HG03064 (cell line): ENCODE results near the gene SIRPD.
"Not testable (repeated sequence)": the region's sequence is repeated elsewhere in the genome, so short reads cannot be mapped to it uniquely, and the experiment has no call there.

ENCODE experiments used
- ATAC-seq: cut with Tn5 transposase; IDR thresholded peaks from one replicate; pipeline ENCODE4 v1.9.1; 2021; ENCODE audit warnings: low read depth; ENCODE audit not compliant: unreplicated experiment

The SIRPD gene

GRCh38 chr20:1557605-1558004 lies at the start of gene SIRPD:
TSS of gene SIRPD (minus strand) at chr20:1557705. CDS start at chr20:1557653, 52 bp downstream.
- no peak for ATAC-seq

- no peak for ATAC-seq
These were observed 43.2 kb upstream of the SIRPD start for GRCh38 chr20:1600736-1601135.

GRCh38 chr20:1595333-1595732 lies 37.8 kb upstream of the SIRPD start:
- no peak for ATAC-seq

- no peak for ATAC-seq
These were observed 31.3 kb upstream of the SIRPD start for GRCh38 chr20:1588533-1589460.

DNA sequence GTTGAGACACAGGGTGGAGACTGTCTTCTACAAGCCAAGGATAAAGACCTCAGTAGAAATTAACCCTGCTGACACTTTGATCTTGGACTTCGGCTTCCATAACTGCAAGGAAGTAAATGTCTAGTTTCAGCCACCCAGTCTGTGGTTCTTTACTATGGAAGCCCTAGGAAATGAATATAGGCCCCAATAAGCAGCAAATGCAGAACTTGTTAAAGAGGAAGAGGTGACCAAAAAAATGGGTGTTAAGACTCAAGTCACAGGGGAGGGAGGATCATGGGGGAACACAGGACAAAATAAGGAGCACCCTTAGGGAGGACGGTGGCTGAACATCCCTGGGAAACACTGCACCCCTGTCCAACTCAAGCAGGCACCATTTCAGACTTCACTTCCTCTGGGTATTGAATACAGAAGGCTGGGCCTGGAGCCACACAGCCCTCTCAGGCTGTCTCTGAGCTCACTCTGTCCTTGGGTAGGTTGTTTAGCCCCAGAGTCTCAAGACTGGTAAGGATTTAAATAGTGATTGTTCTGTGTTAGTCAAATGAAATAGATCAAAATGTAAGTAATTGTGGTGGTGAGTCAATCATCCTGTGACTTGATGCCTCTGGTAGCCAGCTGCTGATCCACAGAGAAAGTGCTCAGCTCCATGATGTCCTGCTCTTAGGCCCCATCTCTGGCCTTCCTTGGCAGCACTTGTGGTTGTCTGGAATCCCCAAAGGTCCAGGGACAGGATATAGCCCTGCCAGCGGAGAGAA lies 30.5 kb upstream of the SIRPD start:
- ATAC-seq, result no peak

DNA sequence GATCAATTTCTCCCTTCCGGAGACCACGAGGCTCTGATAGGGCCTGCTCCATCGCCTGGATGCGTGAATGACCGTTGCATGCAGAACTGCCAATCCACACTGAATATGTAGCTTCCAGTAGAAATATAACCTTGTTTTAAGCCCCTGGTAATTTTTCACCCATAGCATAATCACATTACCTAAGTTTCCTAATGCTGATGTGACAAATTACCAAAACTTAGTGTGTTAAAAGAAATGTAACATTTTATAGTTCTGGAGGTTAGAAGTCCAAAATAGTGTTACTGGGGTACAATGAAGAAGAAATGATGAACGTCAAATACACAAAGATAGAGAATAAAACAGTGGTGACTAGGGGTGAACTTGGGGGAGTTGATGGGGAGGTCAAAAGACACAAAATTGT lies 22.0 kb upstream of the SIRPD start:
- ATAC-seq, result no peak

GRCh38 chr20:1577906-1578305 lies 20.4 kb upstream of the SIRPD start:
- no peak for ATAC-seq

- not testable (repeated sequence) for ATAC-seq
These were observed 19.8 kb upstream of the SIRPD start for GRCh38 chr20:1577313-1577712.

GRCh38 chr20:1576641-1577040 lies 19.1 kb upstream of the SIRPD start:
- ATAC-seq, result no peak

- not testable (repeated sequence) for ATAC-seq
These were observed 18.5 kb upstream of the SIRPD start for GRCh38 chr20:1576003-1576402.

- ATAC-seq, result not testable (repeated sequence)
These were observed 14.1 kb upstream of the SIRPD start for GRCh38 chr20:1571583-1571982.

DNA sequence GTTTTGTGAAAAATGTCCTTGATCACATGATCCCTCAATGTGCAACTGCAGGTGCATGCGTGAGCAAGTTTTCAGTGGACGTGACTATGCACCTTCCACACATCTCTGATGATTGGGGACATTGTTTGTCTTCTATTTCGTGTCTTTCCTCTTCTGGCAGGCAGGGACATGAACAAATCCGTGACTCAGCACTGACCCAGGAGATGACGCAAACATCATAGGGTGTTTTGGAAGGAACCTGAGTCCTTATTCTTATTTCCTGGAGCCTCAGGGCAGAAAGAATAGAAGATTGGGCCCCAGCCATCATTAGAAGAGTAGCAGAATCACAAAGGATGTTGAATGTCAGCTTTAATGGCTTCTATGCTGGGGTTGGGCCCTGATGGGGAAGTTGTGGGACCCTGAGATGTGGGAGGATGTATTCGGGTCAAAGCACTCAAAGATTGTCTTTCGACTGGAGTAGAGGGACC lies 11.9 kb upstream of the SIRPD start:
- no peak for ATAC-seq

GRCh38 chr20:1568163-1568490 lies 10.6 kb upstream of the SIRPD start:
- ATAC-seq, result no peak

DNA sequence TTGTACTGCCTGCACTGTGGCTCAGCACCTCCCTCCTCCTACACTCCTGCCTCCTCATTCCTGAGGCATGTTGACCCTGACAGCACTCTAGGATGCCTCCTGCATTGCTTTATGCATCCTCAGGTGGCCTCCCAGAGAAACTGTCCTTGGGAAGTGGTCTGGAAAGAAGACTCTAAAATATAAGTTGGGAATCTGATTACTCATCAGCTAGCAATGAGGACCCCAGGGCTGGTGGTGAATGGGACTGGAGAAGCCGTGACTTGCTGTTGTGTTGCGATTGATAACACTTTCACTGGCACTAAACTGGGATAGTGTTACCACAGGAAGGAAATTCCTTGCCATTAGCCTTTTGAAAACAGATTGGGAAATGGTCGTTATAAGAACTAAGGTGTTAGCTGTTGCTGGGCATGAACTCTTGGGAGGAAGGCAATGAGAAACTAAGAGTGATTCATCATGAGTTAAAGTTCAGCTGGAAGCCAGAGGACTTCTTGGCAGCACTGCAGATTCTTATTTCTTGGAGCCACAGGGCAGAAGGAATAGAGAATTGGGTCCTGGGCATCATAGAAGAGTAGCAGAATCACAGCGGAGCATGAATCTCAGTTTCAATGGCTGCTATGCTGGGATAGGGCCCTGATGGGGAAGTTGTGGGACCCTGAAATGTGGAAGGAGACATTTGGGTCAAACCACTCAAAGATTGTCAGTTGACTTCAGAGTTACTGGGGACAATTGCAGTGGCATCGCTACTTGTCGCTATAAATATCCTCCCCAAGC lies 10.1 kb upstream of the SIRPD start:
- ATAC-seq, result no peak

GRCh38 chr20:1566701-1567100 lies 9.2 kb upstream of the SIRPD start:
- ATAC-seq, result no peak

DNA sequence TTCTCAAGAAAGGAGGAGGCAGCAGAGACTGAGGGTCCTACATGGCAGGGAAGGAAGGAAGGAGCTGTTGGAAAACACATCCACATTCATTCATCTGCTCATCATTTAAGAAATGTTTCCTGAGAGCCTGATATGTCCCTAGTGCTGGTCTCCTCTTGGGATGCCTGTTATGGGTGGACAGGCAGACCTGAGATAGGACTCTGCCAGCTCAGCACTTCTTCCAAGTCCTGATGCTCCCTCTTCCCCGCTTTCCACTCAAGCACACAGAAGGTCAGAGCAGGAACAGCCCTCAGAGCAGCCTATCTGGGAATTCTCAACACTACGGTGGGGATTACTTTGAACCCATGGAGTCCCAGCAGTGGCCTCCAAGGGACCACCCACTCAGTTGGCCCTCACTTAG lies 8.0 kb upstream of the SIRPD start:
- no peak for ATAC-seq

- ATAC-seq, result no peak
These were observed 6.1 kb upstream of the SIRPD start for GRCh38 chr20:1563598-1563997.

- no peak for ATAC-seq
These were observed 5.1 kb upstream of the SIRPD start for GRCh38 chr20:1562622-1563021.

GRCh38 chr20:1561350-1561749 lies 3.8 kb upstream of the SIRPD start:
- ATAC-seq, result no peak

DNA sequence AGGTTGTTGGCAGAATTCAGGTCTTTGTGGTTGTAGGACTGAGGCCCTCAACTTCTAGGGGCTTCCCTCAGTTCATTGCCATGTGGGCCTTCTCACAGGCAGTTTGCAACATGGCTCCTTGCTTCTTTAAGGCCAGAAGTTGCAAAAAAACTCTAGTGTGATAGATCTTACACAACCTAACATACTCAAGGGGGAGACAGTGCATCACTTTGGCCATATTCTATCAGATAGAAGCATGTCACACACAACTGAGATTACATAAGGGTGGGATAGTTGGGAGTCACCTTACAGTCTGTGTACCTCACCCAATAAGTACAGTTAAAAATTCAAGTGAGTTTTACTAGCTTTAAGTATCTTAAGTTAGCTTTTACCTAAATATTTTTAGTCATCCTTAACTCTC lies 1.6 kb downstream of the SIRPD start:
- no peak for ATAC-seq

DNA sequence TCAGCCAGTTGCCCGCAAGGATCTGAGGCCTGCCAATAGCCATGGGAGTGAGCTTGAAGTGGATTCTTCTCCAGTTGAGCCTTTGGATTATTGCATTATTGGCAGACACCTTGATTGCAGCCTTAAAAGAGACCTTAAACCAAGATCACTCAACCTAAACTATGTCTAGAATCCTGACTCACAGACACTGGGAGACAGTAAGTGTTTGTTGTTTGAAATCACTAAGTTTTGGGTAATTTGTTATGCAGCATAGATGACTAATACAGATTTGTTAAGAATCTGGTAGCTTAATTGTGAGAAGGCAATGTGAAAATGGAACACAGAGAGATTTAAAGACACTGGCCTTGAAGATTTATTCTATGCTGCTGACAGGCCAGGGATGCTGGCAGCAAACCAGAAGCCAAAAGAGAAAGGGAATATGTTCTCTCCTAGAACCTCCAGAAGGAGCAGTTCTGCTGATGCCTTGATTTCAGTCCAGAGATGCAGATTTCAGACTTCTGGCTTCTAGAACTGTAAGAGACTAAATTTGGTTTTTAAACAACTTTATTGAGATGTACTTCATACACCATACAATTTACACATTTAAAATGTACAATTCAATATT lies 17.6 kb downstream of the SIRPD start:
- ATAC-seq, result no peak
